ENCODE results near the gene SPEM3.
A peak's percentile ranks its signal among the peaks of the same experiment; 100 is the strongest.

Gene SPEM3

GRCh38 chr17:7403977-7404736 lies 24.5 kb upstream of the SPEM3 start, which contains the start of gene TMEM256:
Gene TMEM256 (minus strand): TSS chr17:7404097. CDS start chr17:7404084, 13 bp downstream.
- peak; percentile 89 for DNase-seq (ENCODE audit: low spot score)
- FAIRE-seq, result peak; percentile 61

- DNase-seq (ENCODE audit: low spot score) (peak; percentile 66), FAIRE-seq (no peak)
These were observed 23.8 kb upstream of the SPEM3 start for GRCh38 chr17:7404737-7405349.

- DNase-seq (ENCODE audit: low spot score) (peak; percentile 25), FAIRE-seq (no peak)
These were observed 23.1 kb upstream of the SPEM3 start for GRCh38 chr17:7405350-7406234.

GRCh38 chr17:7406235-7406825 lies 22.3 kb upstream of the SPEM3 start:
- FAIRE-seq (no peak), DNase-seq (ENCODE audit: low spot score) (no peak)

GRCh38 chr17:7407082-7407481 lies 21.6 kb upstream of the SPEM3 start:
- FAIRE-seq (no peak), DNase-seq (ENCODE audit: low spot score) (no peak)

- FAIRE-seq (no peak), DNase-seq (ENCODE audit: low spot score) (no peak)
These were observed 21.0 kb upstream of the SPEM3 start, which contains the start of gene NLGN2 for GRCh38 chr17:7407485-7408251. Gene NLGN2 (plus strand): TSS chr17:7407845. CDS start chr17:7408256, 411 bp downstream.

GRCh38 chr17:7408252-7408727 lies 20.4 kb upstream of the SPEM3 start:
- FAIRE-seq (no peak), DNase-seq (ENCODE audit: low spot score) (no peak)

GRCh38 chr17:7408863-7409262 lies 19.8 kb upstream of the SPEM3 start:
- FAIRE-seq, result no peak
- no peak for DNase-seq (ENCODE audit: low spot score)

GRCh38 chr17:7409716-7410115 lies 18.9 kb upstream of the SPEM3 start:
- FAIRE-seq (no peak), DNase-seq (ENCODE audit: low spot score) (no peak)

- DNase-seq (ENCODE audit: low spot score) (no peak), FAIRE-seq (no peak)
These were observed 17.8 kb upstream of the SPEM3 start for GRCh38 chr17:7410634-7411426.

- no peak for DNase-seq (ENCODE audit: low spot score)
- no peak for FAIRE-seq
These were observed 17.3 kb upstream of the SPEM3 start for GRCh38 chr17:7411427-7411750.

- no peak for DNase-seq (ENCODE audit: low spot score)
- no peak for FAIRE-seq
These were observed 15.2 kb upstream of the SPEM3 start for GRCh38 chr17:7413346-7413985.

GRCh38 chr17:7414837-7415236 lies 13.8 kb upstream of the SPEM3 start:
- DNase-seq (ENCODE audit: low spot score) (no peak), FAIRE-seq (no peak)

- no peak for FAIRE-seq
- DNase-seq (ENCODE audit: low spot score), result no peak
These were observed 12.9 kb upstream of the SPEM3 start for GRCh38 chr17:7415784-7416183.

- FAIRE-seq (no peak), DNase-seq (ENCODE audit: low spot score) (no peak)
These were observed 12.3 kb upstream of the SPEM3 start for GRCh38 chr17:7416323-7416722.

GRCh38 chr17:7417056-7417655 lies 11.5 kb upstream of the SPEM3 start:
- DNase-seq (ENCODE audit: low spot score), result no peak
- FAIRE-seq, result no peak

- DNase-seq (ENCODE audit: low spot score) (no peak), FAIRE-seq (no peak)
These were observed 10.0 kb upstream of the SPEM3 start for GRCh38 chr17:7418472-7419152.

GRCh38 chr17:7419819-7420610 lies 8.6 kb upstream of the SPEM3 start, which contains the start of gene SPEM1:
Gene SPEM1 (plus strand): TSS chr17:7420324. CDS start chr17:7420385, 61 bp downstream.
- FAIRE-seq (no peak), DNase-seq (ENCODE audit: low spot score) (no peak)
